BLaER1 (cell line): ENCODE results near the gene ZNF317.

ENCODE experiments used
- H3K27ac ChIP-seq: shearing (Covaris generic); formaldehyde crosslinking; 2 replicates; pipeline ENCODE4 v1.8.1; 2022
- H3K27me3 ChIP-seq: shearing (Covaris generic); formaldehyde crosslinking; 2 replicates; pipeline ENCODE4 v1.8.1; 2022
- H3K36me3 ChIP-seq: shearing (Covaris generic); formaldehyde crosslinking; 2 replicates; pipeline ENCODE4 v1.8.1; 2022
- H3K4me1 ChIP-seq: shearing (Covaris generic); formaldehyde crosslinking; 2 replicates; pipeline ENCODE4 v1.8.1; 2022
- H3K4me2 ChIP-seq: shearing (Covaris generic); formaldehyde crosslinking; 2 replicates; pipeline ENCODE4 v1.8.1; 2022
- H3K4me3 ChIP-seq: shearing (Covaris generic); formaldehyde crosslinking; 2 replicates; pipeline ENCODE4 v1.8.1; 2022
- H3K9ac ChIP-seq: shearing (Covaris generic); formaldehyde crosslinking; 2 replicates; pipeline ENCODE4 v1.8.1; 2022
- H3K9me3 ChIP-seq: shearing (Covaris generic); formaldehyde crosslinking; 2 replicates; pipeline ENCODE4 v1.8.1; 2022
- H4K20me1 ChIP-seq: shearing (Covaris generic); formaldehyde crosslinking; 2 replicates; pipeline ENCODE4 v1.8.1; 2022
- Cebpa-rat ChIP-seq: shearing (Covaris generic); IDR thresholded peaks from 2 replicates; pipeline ENCODE4 v1.8.1; 2022

ZNF317 gene

GRCh38 chr19:9144920-9145319 is 4.7 kb downstream of the ZNF317 start:
- peaks cover 80% of the 10 kb centered on the region for H3K9me3 ChIP-seq
- peaks cover 78% of the 10 kb centered on the region for H3K36me3 ChIP-seq
- no peak overlapping the region for H3K27ac ChIP-seq
- H3K4me2 ChIP-seq = no peak overlapping the region
- no peak for TF ChIP-seq Cebpa-rat
- peak overlapping the region; percentile 26; the same call in 1 of the 2 replicates for H3K4me3 ChIP-seq
- peaks cover 61% of the 10 kb centered on the region for H4K20me1 ChIP-seq
- H3K9ac ChIP-seq = no peak overlapping the region
- H3K4me1 ChIP-seq = peaks cover 14% of the 10 kb centered on the region
- H3K27me3 ChIP-seq = no peaks in the 10 kb centered on the region

GRCh38 chr19:9146882-9147281 is 6.7 kb downstream of the ZNF317 start:
- Histone ChIP-seq H3K4me2 (no peak overlapping the region), H3K4me3 (no peak overlapping the region), H3K4me1 (peaks cover 5% of the 10 kb centered on the region), H4K20me1 (peaks cover 67% of the 10 kb centered on the region), H3K9ac (no peak overlapping the region), H3K36me3 (peaks cover 95% of the 10 kb centered on the region), H3K9me3 (peaks cover 98% of the 10 kb centered on the region), H3K27me3 (no peaks in the 10 kb centered on the region), H3K27ac (no peak overlapping the region)
- no peak for TF ChIP-seq Cebpa-rat

- H3K9me3 ChIP-seq = peaks cover 100% of the 10 kb centered on the region
- TF ChIP-seq Cebpa-rat = no peak
- peaks cover 81% of the 10 kb centered on the region for H4K20me1 ChIP-seq
Measured at GRCh38 chr19:9148697-9149096, 8.5 kb downstream of the ZNF317 start.

GRCh38 chr19:9149997-9150396 is 9.8 kb downstream of the ZNF317 start:
- no peaks in the 10 kb centered on the region for H3K4me1 ChIP-seq
- no peak for TF ChIP-seq Cebpa-rat
- H3K4me2 ChIP-seq = no peak overlapping the region
- peaks cover 100% of the 10 kb centered on the region for H3K36me3 ChIP-seq
- no peak overlapping the region for H3K4me3 ChIP-seq
- H3K27ac ChIP-seq = no peak overlapping the region
- peaks cover 90% of the 10 kb centered on the region for H4K20me1 ChIP-seq
- H3K9ac ChIP-seq = no peak overlapping the region
- H3K27me3 ChIP-seq = no peaks in the 10 kb centered on the region
- peaks cover 99% of the 10 kb centered on the region for H3K9me3 ChIP-seq

More at GRCh38 chr19:9148697-9149096, 8.5 kb downstream of the ZNF317 start:
- Histone ChIP-seq H3K4me2 (no peak overlapping the region), H3K9ac (no peak overlapping the region), H3K4me1 (no peaks in the 10 kb centered on the region), H3K27ac (no peak overlapping the region), H3K4me3 (no peak overlapping the region), H3K27me3 (no peaks in the 10 kb centered on the region), H3K36me3 (peaks cover 98% of the 10 kb centered on the region)

- H3K27ac ChIP-seq = no peak overlapping the region
- H3K36me3 ChIP-seq = peaks cover 100% of the 10 kb centered on the region
- no peak overlapping the region for H3K9ac ChIP-seq
- H3K4me3 ChIP-seq = no peak overlapping the region
- H3K27me3 ChIP-seq = no peaks in the 10 kb centered on the region
- H4K20me1 ChIP-seq = peaks cover 93% of the 10 kb centered on the region
- H3K9me3 ChIP-seq = peaks cover 99% of the 10 kb centered on the region
- no peak for TF ChIP-seq Cebpa-rat
- H3K4me1 ChIP-seq = no peaks in the 10 kb centered on the region
- no peak overlapping the region for H3K4me2 ChIP-seq
Measured at GRCh38 chr19:9150650-9151049, 10.5 kb downstream of the ZNF317 start.

- Histone ChIP-seq H3K4me1 (no peaks in the 10 kb centered on the region), H4K20me1 (peaks cover 99% of the 10 kb centered on the region), H3K9ac (no peak overlapping the region), H3K36me3 (peaks cover 100% of the 10 kb centered on the region), H3K9me3 (peaks cover 99% of the 10 kb centered on the region), H3K27me3 (no peaks in the 10 kb centered on the region), H3K4me3 (no peak overlapping the region; the same call in 1 of the 2 replicates), H3K27ac (no peak overlapping the region), H3K4me2 (no peak overlapping the region)
- no peak for TF ChIP-seq Cebpa-rat
Measured at GRCh38 chr19:9151367-9151766, 11.2 kb downstream of the ZNF317 start.

- no peak overlapping the region for H3K4me2 ChIP-seq
- H3K9ac ChIP-seq = no peak overlapping the region
- H3K9me3 ChIP-seq = peaks cover 99% of the 10 kb centered on the region
- no peak overlapping the region for H3K27ac ChIP-seq
- TF ChIP-seq Cebpa-rat = no peak
- H3K36me3 ChIP-seq = peaks cover 100% of the 10 kb centered on the region
- no peaks in the 10 kb centered on the region for H3K27me3 ChIP-seq
- peaks cover 73% of the 10 kb centered on the region for H4K20me1 ChIP-seq
- H3K4me1 ChIP-seq = no peaks in the 10 kb centered on the region
- H3K4me3 ChIP-seq = no peak overlapping the region
Measured at GRCh38 chr19:9155591-9155990, 15.4 kb downstream of the ZNF317 start.

- peaks cover 99% of the 10 kb centered on the region for H3K9me3 ChIP-seq
- no peaks in the 10 kb centered on the region for H3K4me1 ChIP-seq
- peaks cover 100% of the 10 kb centered on the region for H3K36me3 ChIP-seq
- H3K27me3 ChIP-seq = no peaks in the 10 kb centered on the region
- H4K20me1 ChIP-seq = peaks cover 69% of the 10 kb centered on the region
- no peak for TF ChIP-seq Cebpa-rat
- no peak overlapping the region for H3K9ac ChIP-seq
- no peak overlapping the region for H3K4me3 ChIP-seq
- no peak overlapping the region for H3K4me2 ChIP-seq
- no peak overlapping the region for H3K27ac ChIP-seq
Measured at GRCh38 chr19:9156304-9156703, 16.1 kb downstream of the ZNF317 start.

- Histone ChIP-seq H3K36me3 (peaks cover 100% of the 10 kb centered on the region), H3K4me2 (no peak overlapping the region), H3K27ac (no peak overlapping the region), H3K4me1 (no peaks in the 10 kb centered on the region), H3K9ac (no peak overlapping the region), H3K27me3 (no peaks in the 10 kb centered on the region), H3K9me3 (peaks cover 76% of the 10 kb centered on the region), H4K20me1 (peaks cover 59% of the 10 kb centered on the region), H3K4me3 (no peak overlapping the region)
- TF ChIP-seq Cebpa-rat = no peak
Measured at GRCh38 chr19:9159891-9160290, 19.7 kb downstream of the ZNF317 start.

GRCh38 chr19:9161427-9161826 is 21.2 kb downstream of the ZNF317 start:
- Histone ChIP-seq H3K9ac (no peak overlapping the region), H3K4me3 (no peak overlapping the region), H4K20me1 (peaks cover 43% of the 10 kb centered on the region; the same call in 1 of the 2 replicates), H3K36me3 (peaks cover 100% of the 10 kb centered on the region), H3K9me3 (peaks cover 61% of the 10 kb centered on the region), H3K27me3 (no peaks in the 10 kb centered on the region), H3K4me1 (no peaks in the 10 kb centered on the region), H3K27ac (no peak overlapping the region), H3K4me2 (no peak overlapping the region)
- no peak for TF ChIP-seq Cebpa-rat

GRCh38 chr19:9165261-9165660 is 25.1 kb downstream of the ZNF317 start:
- H3K27ac ChIP-seq = no peak overlapping the region
- TF ChIP-seq Cebpa-rat = no peak
- peaks cover 27% of the 10 kb centered on the region; the same call in 1 of the 2 replicates for H4K20me1 ChIP-seq
- H3K9ac ChIP-seq = no peak overlapping the region
- no peaks in the 10 kb centered on the region for H3K27me3 ChIP-seq
- no peak overlapping the region for H3K4me2 ChIP-seq
- H3K36me3 ChIP-seq = peaks cover 77% of the 10 kb centered on the region
- peaks cover 23% of the 10 kb centered on the region for H3K9me3 ChIP-seq
- no peak overlapping the region for H3K4me3 ChIP-seq
- H3K4me1 ChIP-seq = no peaks in the 10 kb centered on the region
